Uterus (tissue), 4 donors: ENCODE measurements around the gene LRRC4B. TPM values are rescaled to one million over a fixed set of nuclear protein-coding genes. Genes with fewer than 3 reads are reported as not detected.

Experiments used
- DNase-seq, 2 donors: peaks; one replicate each; pipeline ENCODE4 v3.0.0-alpha.2; 2019 to 2020
- H3K27ac ChIP-seq, 2 donors: fragments of 200-600 bp; sonication (generic); 1 replicate in 1 of 2; 2 replicates in 1 of 2; pipeline ENCODE4 v1.5.1; 2016 to 2018
- H3K27me3 ChIP-seq, 2 donors: fragments of 200-600 bp; sonication (generic); one replicate each; pipeline ENCODE4 v1.5.1; 2018 to 2019; ENCODE audit warnings: control low read depth in 1 of 2
- H3K36me3 ChIP-seq, 2 donors: fragments of 200-600 bp; sonication (generic); one replicate each; pipeline ENCODE4 v1.5.1; 2019; ENCODE audit warnings: control low read depth in 1 of 2
- H3K4me1 ChIP-seq, 2 donors: fragments of 200-600 bp; sonication (generic); one replicate each; pipeline ENCODE4 v1.5.1; 2018 to 2019; ENCODE audit warnings: control low read depth in 1 of 2
- H3K4me3 ChIP-seq, 2 donors: fragments of 200-600 bp; sonication (generic); 1 replicate in 1 of 2; 2 replicates in 1 of 2; pipeline ENCODE4 v1.5.1; 2018 to 2019; ENCODE audit warnings: mild to moderate bottlenecking in 1 of 2
- H3K9me3 ChIP-seq, 2 donors: fragments of 200-600 bp; sonication (generic); one replicate each; pipeline ENCODE4 v1.5.1; 2019; ENCODE audit warnings: control low read depth in 1 of 2
- CTCF ChIP-seq, 4 experiments: fragments of 200-600 bp in 2 of 4; fragments of 450-650 bp in 2 of 4; sonication (generic) in 2 of 4; IDR thresholded peaks; one replicate each; pipeline ENCODE4 v1.5.1; 2016 to 2019; ENCODE audit warnings: antibody characterized with exemption in 4 of 4, mild to moderate bottlenecking in 2 of 4, moderate library complexity in 1 of 4
- POLR2A ChIP-seq, 2 donors: fragments of 450-650 bp; IDR thresholded peaks; one replicate each; pipeline ENCODE4 v1.6.1; 2016; ENCODE audit warnings: antibody characterized with exemption in 2 of 2, mild to moderate bottlenecking in 1 of 2, moderate library complexity in 1 of 2
- intact Hi-C: fragments of 100-400 bp; cut with DNase I; formaldehyde crosslinking; loops from one replicate; pipeline ENCODE4 v1.15.1; 2023; ENCODE audit warnings: low total_unique reads
- total RNA-seq, 4 donors: library from RNA; depleted of rRNA in 3 of 4; stranded (reverse); fragments of >200 nt in 3 of 4; gene quantifications; one replicate each; pipeline versions ENCODE4 v1.1.0 to v1.2.4, GENCODE V29; 2014 to 2023
- donor health status: DM: yes; HTN: yes; CAD: no.

LRRC4B gene
- total RNA-seq, 4 donors from 2014 or later = 2.4 to 38.0 (median 13.2) TPM

- Histone ChIP-seq H3K4me1 (no peaks in the 10 kb centered on the region), H3K4me3 (no peak overlapping the region), H3K27ac (no peak overlapping the region), H3K36me3 (no peaks in the 10 kb centered on the region), H3K27me3 (peaks cover 0 to 8% of the 10 kb centered on the region in 2 donors), H3K9me3 (no peaks in the 10 kb centered on the region)
- no peak for TF ChIP-seq POLR2A (IDR thresholded peaks at IDR 0.05)
- TF ChIP-seq CTCF (IDR thresholded peaks at IDR 0.05) = no peak
- intact Hi-C loops = no loop called here
- no peak for DNase-seq
These were observed 2.8 kb upstream of the LRRC4B start for GRCh38 chr19:50570997-50571396.

GRCh38 chr19:50569938-50570540 is 1.8 kb upstream of the LRRC4B start:
- TF ChIP-seq POLR2A (IDR thresholded peaks at IDR 0.05) = no peak
- no peak for TF ChIP-seq CTCF (IDR thresholded peaks at IDR 0.05)
- no peak overlapping the region for H3K27ac ChIP-seq
- H3K4me3 ChIP-seq = no peak overlapping the region
- H3K36me3 ChIP-seq = no peaks in the 10 kb centered on the region
- intact Hi-C loops = no loop called here
- H3K4me1 ChIP-seq = no peaks in the 10 kb centered on the region
- no peak for DNase-seq
- peaks cover 0 to 8% of the 10 kb centered on the region in 2 donors for H3K27me3 ChIP-seq
- H3K9me3 ChIP-seq = no peaks in the 10 kb centered on the region

GRCh38 chr19:50568728-50569698 is 778 bp upstream of the LRRC4B start:
- intact Hi-C loops = no loop called here
- peaks cover 0 to 8% of the 10 kb centered on the region in 2 donors for H3K27me3 ChIP-seq
- H3K4me1 ChIP-seq = no peaks in the 10 kb centered on the region
- TF ChIP-seq POLR2A (IDR thresholded peaks at IDR 0.05) = no peak
- no peak for TF ChIP-seq CTCF (IDR thresholded peaks at IDR 0.05)
- H3K4me3 ChIP-seq = no peak overlapping the region
- H3K9me3 ChIP-seq = no peaks in the 10 kb centered on the region
- H3K36me3 ChIP-seq = no peaks in the 10 kb centered on the region
- H3K27ac ChIP-seq = no peak overlapping the region
- DNase-seq = no peak

GRCh38 chr19:50567052-50567841 is 988 bp downstream of the LRRC4B start:
- Histone ChIP-seq H3K9me3 (no peaks in the 10 kb centered on the region), H3K27me3 (peaks cover 0 to 8% of the 10 kb centered on the region in 2 donors), H3K4me1 (no peaks in the 10 kb centered on the region), H3K27ac (no peak overlapping the region), H3K36me3 (no peaks in the 10 kb centered on the region), H3K4me3 (peak overlapping the region; percentile 37 to 40)
- intact Hi-C loops = no loop called here
- no peak for DNase-seq
- TF ChIP-seq CTCF (IDR thresholded peaks at IDR 0.05) = no peak
- no peak for TF ChIP-seq POLR2A (IDR thresholded peaks at IDR 0.05)
